ENCODE measurements around the gene BCAN.

BCAN gene

DNA sequence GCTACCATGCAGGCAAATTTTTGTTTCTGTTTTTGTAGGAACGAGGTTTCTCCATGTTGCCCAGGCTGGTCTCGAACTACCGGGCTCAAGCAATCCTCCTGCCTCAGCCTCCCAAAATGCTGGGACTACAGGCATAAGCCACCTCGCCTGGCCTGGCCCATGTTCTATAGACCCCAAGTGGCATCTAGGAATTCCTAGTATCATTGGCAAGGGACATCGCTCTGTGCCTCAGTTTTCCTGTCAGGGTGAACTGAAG is 20.8 kb downstream of the BCAN start:
- peak overlapping the region; percentile 66 for H3K27ac ChIP-seq (ENCODE audit: low read length)

DNA sequence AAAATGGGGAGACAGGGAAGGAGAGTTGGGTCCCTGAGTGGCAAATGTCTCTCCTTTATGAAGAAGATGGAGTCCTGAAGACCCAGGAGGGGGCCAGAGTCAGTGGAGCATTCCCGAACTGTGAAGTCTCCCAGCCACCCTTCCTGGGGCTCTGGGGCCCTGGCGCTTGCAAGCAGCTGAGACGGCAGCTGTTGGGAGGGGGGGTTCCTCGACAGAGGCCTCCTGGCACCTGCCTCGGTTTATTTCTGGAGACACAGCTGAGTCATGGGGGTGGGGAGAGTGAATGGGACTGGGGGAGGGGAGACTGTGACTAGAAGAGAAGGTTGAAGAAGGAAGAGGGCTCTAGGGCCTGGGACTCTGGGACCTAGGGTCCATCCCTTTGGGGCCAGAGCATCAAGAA is 21.3 kb downstream of the BCAN start:
- peak overlapping the region; percentile 66 for H3K27ac ChIP-seq (ENCODE audit: low read length)
- H3K36me3 ChIP-seq (ENCODE audit: control insufficient read depth in 2 of 2, insufficient read depth in 2 of 2, low read length in 2 of 2) = no peaks in the 10 kb centered on the region
- H3K4me1 ChIP-seq (ENCODE audit: control insufficient read depth, insufficient read depth, low read length) = peaks cover 74% of the 10 kb centered on the region
- H3K4me3 ChIP-seq (ENCODE audit: low read length in 2 of 2) = no peak overlapping the region
- peak overlapping the region in 1 of 2 donors; percentile 27 for H3K9ac ChIP-seq (ENCODE audit: low read length in 2 of 2)
- H3K9me3 ChIP-seq (ENCODE audit: control insufficient read depth in 2 of 2, low read length in 2 of 2) = no peaks in the 10 kb centered on the region
- H3K27me3 ChIP-seq (ENCODE audit: control insufficient read depth in 1 of 2, insufficient read depth in 2 of 2, low read length in 2 of 2) = peaks cover 0 to 5% of the 10 kb centered on the region in 2 donors

More for the DNA sequence above, 20.8 kb downstream of the BCAN start:
- peaks cover 73% of the 10 kb centered on the region for H3K4me1 ChIP-seq (ENCODE audit: control insufficient read depth, insufficient read depth, low read length)
- H3K27me3 ChIP-seq (ENCODE audit: control insufficient read depth in 1 of 2, insufficient read depth in 2 of 2, low read length in 2 of 2) = peaks cover 0 to 5% of the 10 kb centered on the region in 2 donors
- peak overlapping the region in 1 of 2 donors; percentile 27 for H3K9ac ChIP-seq (ENCODE audit: low read length in 2 of 2)
- no peak overlapping the region for H3K4me3 ChIP-seq (ENCODE audit: low read length in 2 of 2)
- no peaks in the 10 kb centered on the region for H3K36me3 ChIP-seq (ENCODE audit: control insufficient read depth in 2 of 2, insufficient read depth in 2 of 2, low read length in 2 of 2)
- H3K9me3 ChIP-seq (ENCODE audit: control insufficient read depth in 2 of 2, low read length in 2 of 2) = no peaks in the 10 kb centered on the region

DNA sequence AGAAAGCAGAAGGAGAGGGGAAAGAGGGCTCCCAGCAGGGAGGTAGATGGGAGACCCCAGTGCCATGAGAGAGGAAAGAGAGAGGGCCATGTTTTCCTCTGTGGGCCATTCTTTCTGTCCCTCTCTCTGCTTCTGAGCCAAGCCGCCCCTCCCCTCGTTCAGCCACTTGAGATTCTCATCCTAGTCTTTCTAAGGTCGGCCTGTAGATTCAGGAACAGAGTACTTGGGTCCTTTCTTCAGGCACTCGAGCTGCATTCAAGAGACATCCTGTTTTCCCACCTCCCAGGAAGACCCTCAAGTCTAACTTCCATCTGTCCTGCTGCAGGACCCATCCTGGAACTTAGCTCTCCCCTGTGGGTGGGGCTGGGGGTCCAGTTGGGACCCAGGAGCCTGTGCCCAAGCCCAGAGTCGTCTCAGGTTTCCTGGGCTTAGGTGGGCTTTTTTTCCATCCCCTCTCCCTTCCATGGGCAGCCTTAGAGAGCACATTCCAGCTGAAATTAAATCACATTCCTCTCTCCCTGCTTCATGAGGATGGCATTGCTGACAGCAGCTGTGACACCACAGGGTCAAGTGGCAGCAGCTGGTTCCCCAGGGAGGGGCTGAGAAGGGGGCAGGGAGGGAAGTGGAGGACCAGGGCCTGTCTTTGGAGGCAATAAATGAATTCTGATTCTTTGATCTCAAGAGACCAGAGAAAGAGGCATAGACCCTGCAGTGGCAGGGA is 22.3 kb downstream of the BCAN start:
- H3K4me3 ChIP-seq (ENCODE audit: low read length in 2 of 2) = peak overlapping the region; percentile 49
- peak overlapping the region; percentile 66 for H3K27ac ChIP-seq (ENCODE audit: low read length)
- peak overlapping the region; percentile 11 to 47 for H3K9ac ChIP-seq (ENCODE audit: low read length in 2 of 2)
- H3K36me3 ChIP-seq (ENCODE audit: control insufficient read depth in 2 of 2, insufficient read depth in 2 of 2, low read length in 2 of 2) = no peaks in the 10 kb centered on the region
- H3K9me3 ChIP-seq (ENCODE audit: control insufficient read depth in 2 of 2, low read length in 2 of 2) = no peaks in the 10 kb centered on the region
- peaks cover 80% of the 10 kb centered on the region for H3K4me1 ChIP-seq (ENCODE audit: control insufficient read depth, insufficient read depth, low read length)
- H3K27me3 ChIP-seq (ENCODE audit: control insufficient read depth in 1 of 2, insufficient read depth in 2 of 2, low read length in 2 of 2) = no peaks in the 10 kb centered on the region

GRCh38 chr1:156664767-156665411 is 23.0 kb downstream of the BCAN start:
- Histone ChIP-seq H3K9me3 (ENCODE audit: control insufficient read depth in 2 of 2, low read length in 2 of 2) (no peaks in the 10 kb centered on the region), H3K36me3 (ENCODE audit: control insufficient read depth in 2 of 2, insufficient read depth in 2 of 2, low read length in 2 of 2) (no peaks in the 10 kb centered on the region), H3K27ac (ENCODE audit: low read length) (peak overlapping the region; percentile 66), H3K4me1 (ENCODE audit: control insufficient read depth, insufficient read depth, low read length) (peaks cover 75% of the 10 kb centered on the region), H3K27me3 (ENCODE audit: control insufficient read depth in 1 of 2, insufficient read depth in 2 of 2, low read length in 2 of 2) (no peaks in the 10 kb centered on the region), H3K4me3 (ENCODE audit: low read length in 2 of 2) (peak overlapping the region; percentile 49), H3K9ac (ENCODE audit: low read length in 2 of 2) (peak overlapping the region; percentile 11 to 47)

- Histone ChIP-seq H3K4me3 (ENCODE audit: low read length in 2 of 2) (no peak overlapping the region), H3K27me3 (ENCODE audit: control insufficient read depth in 1 of 2, insufficient read depth in 2 of 2, low read length in 2 of 2) (no peaks in the 10 kb centered on the region)
Measured at GRCh38 chr1:156665539-156665938, 23.6 kb downstream of the BCAN start.

GRCh38 chr1:156666862-156667609 is 25.1 kb downstream of the BCAN start:
- peak overlapping the region; percentile 73 for H3K27ac ChIP-seq (ENCODE audit: low read length)
- no peaks in the 10 kb centered on the region for H3K9me3 ChIP-seq (ENCODE audit: control insufficient read depth in 2 of 2, low read length in 2 of 2)
- H3K4me3 ChIP-seq (ENCODE audit: low read length in 2 of 2) = peak overlapping the region in 1 of 2 donors; percentile 15
- no peaks in the 10 kb centered on the region for H3K27me3 ChIP-seq (ENCODE audit: control insufficient read depth in 1 of 2, insufficient read depth in 2 of 2, low read length in 2 of 2)
- H3K4me1 ChIP-seq (ENCODE audit: control insufficient read depth, insufficient read depth, low read length) = peaks cover 55% of the 10 kb centered on the region
- H3K9ac ChIP-seq (ENCODE audit: low read length in 2 of 2) = no peak overlapping the region
- no peaks in the 10 kb centered on the region for H3K36me3 ChIP-seq (ENCODE audit: control insufficient read depth in 2 of 2, insufficient read depth in 2 of 2, low read length in 2 of 2)

More at GRCh38 chr1:156665539-156665938, 23.6 kb downstream of the BCAN start:
- Histone ChIP-seq H3K9me3 (ENCODE audit: control insufficient read depth in 2 of 2, low read length in 2 of 2) (no peaks in the 10 kb centered on the region), H3K9ac (ENCODE audit: low read length in 2 of 2) (no peak overlapping the region), H3K36me3 (ENCODE audit: control insufficient read depth in 2 of 2, insufficient read depth in 2 of 2, low read length in 2 of 2) (no peaks in the 10 kb centered on the region), H3K4me1 (ENCODE audit: control insufficient read depth, insufficient read depth, low read length) (peaks cover 70% of the 10 kb centered on the region), H3K27ac (ENCODE audit: low read length) (no peak overlapping the region)

GRCh38 chr1:156667610-156667967 is 25.7 kb downstream of the BCAN start:
- Histone ChIP-seq H3K9me3 (ENCODE audit: control insufficient read depth in 2 of 2, low read length in 2 of 2) (no peaks in the 10 kb centered on the region), H3K27ac (ENCODE audit: low read length) (peak overlapping the region; percentile 73), H3K4me1 (ENCODE audit: control insufficient read depth, insufficient read depth, low read length) (peaks cover 53% of the 10 kb centered on the region), H3K4me3 (ENCODE audit: low read length in 2 of 2) (peak overlapping the region in 1 of 2 donors; percentile 15), H3K9ac (ENCODE audit: low read length in 2 of 2) (peak overlapping the region; percentile 47 to 51), H3K36me3 (ENCODE audit: control insufficient read depth in 2 of 2, insufficient read depth in 2 of 2, low read length in 2 of 2) (no peaks in the 10 kb centered on the region), H3K27me3 (ENCODE audit: control insufficient read depth in 1 of 2, insufficient read depth in 2 of 2, low read length in 2 of 2) (no peaks in the 10 kb centered on the region)

DNA sequence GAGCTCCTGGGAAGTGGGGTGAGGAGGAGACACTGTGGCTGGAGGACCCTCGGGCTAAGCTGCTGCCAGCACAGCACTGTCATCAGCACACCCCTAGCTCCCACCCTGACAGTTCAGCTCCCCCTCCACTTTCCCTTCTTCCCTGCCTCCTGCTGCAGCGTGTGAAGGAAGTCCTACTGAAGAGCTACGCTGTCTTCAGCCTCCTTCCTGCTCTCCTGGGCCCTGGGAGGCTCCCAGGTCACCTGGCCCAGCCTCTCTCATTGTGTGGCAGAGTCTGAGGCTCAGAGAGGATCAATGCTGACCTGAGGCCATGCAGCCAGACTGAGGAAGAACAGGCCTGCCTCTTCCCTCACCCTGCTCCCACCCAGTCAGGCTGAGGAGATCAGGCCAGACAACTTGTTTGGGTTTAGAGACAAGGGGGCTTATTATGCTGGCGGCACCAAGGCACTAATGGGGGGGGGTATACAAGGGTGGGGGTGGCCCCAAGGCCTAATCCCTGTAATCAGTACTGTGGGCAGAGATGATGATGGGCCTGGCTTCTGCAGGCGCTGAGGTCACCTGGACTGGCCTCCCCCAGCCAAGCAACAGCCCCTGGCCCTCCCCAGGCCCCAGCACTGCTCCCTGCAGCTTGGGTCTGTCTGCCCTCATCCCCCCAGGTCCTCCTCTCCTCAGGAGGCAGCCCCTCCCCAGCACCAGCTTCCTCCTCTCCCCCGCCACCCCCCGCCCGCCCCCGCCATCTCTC is 26.2 kb downstream of the BCAN start:
- H3K9me3 ChIP-seq (ENCODE audit: control insufficient read depth in 2 of 2, low read length in 2 of 2) = no peaks in the 10 kb centered on the region
- H3K27ac ChIP-seq (ENCODE audit: low read length) = peak overlapping the region; percentile 73
- no peak overlapping the region for H3K4me3 ChIP-seq (ENCODE audit: low read length in 2 of 2)
- H3K36me3 ChIP-seq (ENCODE audit: control insufficient read depth in 2 of 2, insufficient read depth in 2 of 2, low read length in 2 of 2) = no peaks in the 10 kb centered on the region
- peaks cover 47% of the 10 kb centered on the region for H3K4me1 ChIP-seq (ENCODE audit: control insufficient read depth, insufficient read depth, low read length)
- peak overlapping the region; percentile 47 to 51 for H3K9ac ChIP-seq (ENCODE audit: low read length in 2 of 2)
- no peaks in the 10 kb centered on the region for H3K27me3 ChIP-seq (ENCODE audit: control insufficient read depth in 1 of 2, insufficient read depth in 2 of 2, low read length in 2 of 2)

DNA sequence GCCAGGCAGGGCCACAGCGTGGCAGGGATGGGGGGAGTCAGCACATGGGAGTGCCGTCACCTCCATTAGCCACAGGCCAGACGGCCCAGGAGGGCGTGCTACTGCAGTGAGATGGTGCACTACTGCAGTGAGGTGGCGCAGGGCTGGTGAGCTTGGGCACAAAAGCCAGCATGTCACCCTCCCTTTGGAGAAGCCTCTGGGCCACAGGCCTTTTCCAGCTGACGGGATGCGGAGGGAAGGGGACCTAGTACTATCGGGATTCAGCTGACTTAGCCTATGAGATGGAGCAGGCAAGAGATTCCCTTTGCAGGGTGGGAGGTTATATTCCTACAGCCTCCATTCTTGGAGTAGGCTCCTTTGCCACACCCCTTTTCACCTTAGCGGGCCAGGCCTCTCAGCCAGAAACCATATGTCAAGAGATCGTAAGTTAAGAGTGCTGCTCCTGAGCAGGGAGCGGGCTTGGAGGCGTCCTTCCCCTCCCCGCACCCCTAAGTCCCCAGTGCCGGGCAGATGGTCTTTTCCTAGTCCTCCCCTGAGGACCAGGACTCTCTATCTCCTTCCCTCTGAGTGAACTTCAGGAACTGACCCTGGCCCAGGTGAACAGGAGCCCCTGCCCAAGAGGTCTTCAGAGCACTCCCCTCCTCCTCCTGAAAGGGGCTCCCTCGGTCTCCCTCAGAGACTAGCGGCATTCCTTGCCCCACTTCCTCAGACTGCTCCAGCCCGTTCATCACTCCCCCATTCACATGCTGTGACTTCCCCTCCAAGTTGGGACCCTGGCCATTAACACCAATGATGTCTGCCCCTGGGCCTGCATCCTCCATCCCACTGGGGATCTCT is 27.1 kb downstream of the BCAN start:
- H3K36me3 ChIP-seq (ENCODE audit: control insufficient read depth in 2 of 2, insufficient read depth in 2 of 2, low read length in 2 of 2) = no peaks in the 10 kb centered on the region
- H3K4me3 ChIP-seq (ENCODE audit: low read length in 2 of 2) = no peak overlapping the region
- H3K4me1 ChIP-seq (ENCODE audit: control insufficient read depth, insufficient read depth, low read length) = peaks cover 42% of the 10 kb centered on the region
- no peaks in the 10 kb centered on the region for H3K27me3 ChIP-seq (ENCODE audit: control insufficient read depth in 1 of 2, insufficient read depth in 2 of 2, low read length in 2 of 2)
- no peaks in the 10 kb centered on the region for H3K9me3 ChIP-seq (ENCODE audit: control insufficient read depth in 2 of 2, low read length in 2 of 2)
- peak overlapping the region; percentile 31 for H3K27ac ChIP-seq (ENCODE audit: low read length)
- no peak overlapping the region for H3K9ac ChIP-seq (ENCODE audit: low read length in 2 of 2)

DNA sequence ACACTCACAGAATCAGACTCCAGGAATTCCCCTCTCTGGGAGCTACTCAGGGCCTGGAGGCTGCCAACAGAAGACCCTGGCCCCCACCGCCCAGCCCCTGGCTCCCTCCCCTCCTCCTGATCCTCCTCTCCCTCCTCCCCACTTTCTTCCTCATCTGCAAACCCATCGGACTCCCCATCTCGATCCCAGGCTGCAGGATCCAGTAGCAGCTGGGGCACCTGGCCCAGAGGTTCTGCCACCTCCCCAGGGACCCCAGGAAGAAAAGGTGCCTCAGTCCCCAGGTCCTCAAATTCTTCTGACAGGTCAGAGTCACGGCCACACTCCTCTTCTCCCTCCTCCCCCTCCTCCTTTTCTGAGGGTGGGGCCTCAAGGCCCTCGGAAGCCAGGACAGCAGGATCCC is 27.9 kb downstream of the BCAN start:
- H3K9me3 ChIP-seq (ENCODE audit: control insufficient read depth in 2 of 2, low read length in 2 of 2) = no peaks in the 10 kb centered on the region
- peak overlapping the region; percentile 31 for H3K27ac ChIP-seq (ENCODE audit: low read length)
- H3K36me3 ChIP-seq (ENCODE audit: control insufficient read depth in 2 of 2, insufficient read depth in 2 of 2, low read length in 2 of 2) = no peaks in the 10 kb centered on the region
- H3K9ac ChIP-seq (ENCODE audit: low read length in 2 of 2) = no peak overlapping the region
- H3K27me3 ChIP-seq (ENCODE audit: control insufficient read depth in 1 of 2, insufficient read depth in 2 of 2, low read length in 2 of 2) = no peaks in the 10 kb centered on the region
- H3K4me1 ChIP-seq (ENCODE audit: control insufficient read depth, insufficient read depth, low read length) = peaks cover 40% of the 10 kb centered on the region
- H3K4me3 ChIP-seq (ENCODE audit: low read length in 2 of 2) = no peak overlapping the region

Measured in stomach smooth muscle (tissue), 2 donors.